Activated CD4-positive, alpha-beta T cell treated with anti-CD3 and anti-CD28 coated beads for 1 hour (primary cell): Measurements from ENCODE around the gene CEP192.
A peak's percentile ranks its signal among the peaks of the same experiment; 100 is the strongest.

Experiments
- DNase-seq: peaks from one replicate; pipeline ENCODE4 v3.0.0-alpha.2; 2020

The CEP192 gene

GRCh38 chr18:13107074-13107473, 115.9 kb downstream of the CEP192 start:
- DNase-seq: no peak

GRCh38 chr18:13108330-13108729, 117.2 kb downstream of the CEP192 start:
- DNase-seq: no peak

GRCh38 chr18:13110559-13110958, 119.4 kb downstream of the CEP192 start:
- DNase-seq: no peak

GRCh38 chr18:13112982-13113381, 121.8 kb downstream of the CEP192 start:
- no peak for DNase-seq

GRCh38 chr18:13120255-13120654, 129.1 kb downstream of the CEP192 start:
- DNase-seq: no peak

- no peak for DNase-seq
Observed at GRCh38 chr18:13120983-13121441, 129.8 kb downstream of the CEP192 start.

- DNase-seq: no peak
Observed at GRCh38 chr18:13124411-13124810, 133.2 kb downstream of the CEP192 start.

DNA sequence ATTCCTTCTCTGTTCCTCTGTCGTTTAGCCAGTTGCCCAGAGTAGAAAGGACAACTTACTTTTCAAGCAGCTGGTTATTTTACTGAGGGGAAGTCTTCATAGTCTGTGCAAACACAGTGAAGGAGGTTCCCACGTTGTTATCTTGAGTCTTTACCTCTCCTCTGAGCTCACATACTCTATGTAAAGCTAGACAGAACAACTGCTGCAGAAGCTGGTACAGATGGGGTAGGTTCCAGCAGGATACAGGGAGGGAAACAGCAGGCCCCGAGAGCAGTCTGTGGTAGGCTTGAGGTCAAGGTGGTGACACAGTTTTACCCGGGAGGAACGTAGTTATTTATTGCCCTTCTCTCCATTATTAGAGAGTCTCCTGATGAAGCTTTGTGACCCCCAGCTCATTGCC, 134.0 kb downstream of the CEP192 start:
- no peak for DNase-seq

- DNase-seq: no peak
Observed at GRCh38 chr18:13126966-13127598, 135.9 kb downstream of the CEP192 start.

GRCh38 chr18:13131283-13131682, 140.1 kb downstream of the CEP192 start:
- DNase-seq: no peak

DNA sequence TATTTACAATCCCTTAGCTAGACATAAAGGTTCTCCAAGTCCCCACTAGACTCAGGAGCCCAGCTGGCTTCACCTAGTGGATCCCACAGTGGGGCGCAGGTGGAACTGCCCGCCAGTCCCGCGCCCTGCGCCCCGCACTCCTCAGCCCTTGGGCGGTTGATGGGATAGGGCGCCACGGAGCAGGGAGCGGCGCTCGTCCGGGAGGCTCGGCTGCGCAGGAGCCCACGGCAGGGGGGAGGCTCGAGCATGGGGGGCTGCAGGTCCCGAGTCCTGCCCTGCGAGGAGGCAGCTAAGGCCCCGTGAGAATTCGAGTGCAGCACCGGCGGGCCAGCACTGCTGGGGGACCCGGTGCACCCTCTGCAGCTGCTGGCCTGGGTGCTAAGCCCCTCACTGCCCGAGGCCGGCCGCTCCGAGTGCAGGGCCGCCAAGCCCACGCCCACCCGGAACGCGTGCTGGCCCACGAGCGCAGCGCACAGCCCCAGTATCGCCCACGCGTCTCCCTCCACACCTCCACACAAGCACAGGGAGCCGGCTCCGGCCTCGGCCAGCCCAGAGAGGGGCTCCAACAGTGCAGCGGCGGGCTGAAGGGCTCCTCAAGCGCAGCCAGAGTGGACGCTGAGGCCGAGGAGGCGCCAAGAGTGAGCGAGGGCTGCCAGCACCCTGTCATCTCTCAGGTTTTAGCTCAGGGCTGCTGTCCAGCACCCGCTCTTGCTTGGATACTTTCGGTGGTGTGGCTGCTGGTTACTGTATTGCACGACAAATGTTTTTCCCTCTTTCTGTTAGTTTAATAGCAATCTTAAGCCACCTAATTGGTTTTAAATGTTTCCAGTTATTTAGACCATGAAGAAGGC, 143.6 kb downstream of the CEP192 start:
- DNase-seq: no peak

DNA sequence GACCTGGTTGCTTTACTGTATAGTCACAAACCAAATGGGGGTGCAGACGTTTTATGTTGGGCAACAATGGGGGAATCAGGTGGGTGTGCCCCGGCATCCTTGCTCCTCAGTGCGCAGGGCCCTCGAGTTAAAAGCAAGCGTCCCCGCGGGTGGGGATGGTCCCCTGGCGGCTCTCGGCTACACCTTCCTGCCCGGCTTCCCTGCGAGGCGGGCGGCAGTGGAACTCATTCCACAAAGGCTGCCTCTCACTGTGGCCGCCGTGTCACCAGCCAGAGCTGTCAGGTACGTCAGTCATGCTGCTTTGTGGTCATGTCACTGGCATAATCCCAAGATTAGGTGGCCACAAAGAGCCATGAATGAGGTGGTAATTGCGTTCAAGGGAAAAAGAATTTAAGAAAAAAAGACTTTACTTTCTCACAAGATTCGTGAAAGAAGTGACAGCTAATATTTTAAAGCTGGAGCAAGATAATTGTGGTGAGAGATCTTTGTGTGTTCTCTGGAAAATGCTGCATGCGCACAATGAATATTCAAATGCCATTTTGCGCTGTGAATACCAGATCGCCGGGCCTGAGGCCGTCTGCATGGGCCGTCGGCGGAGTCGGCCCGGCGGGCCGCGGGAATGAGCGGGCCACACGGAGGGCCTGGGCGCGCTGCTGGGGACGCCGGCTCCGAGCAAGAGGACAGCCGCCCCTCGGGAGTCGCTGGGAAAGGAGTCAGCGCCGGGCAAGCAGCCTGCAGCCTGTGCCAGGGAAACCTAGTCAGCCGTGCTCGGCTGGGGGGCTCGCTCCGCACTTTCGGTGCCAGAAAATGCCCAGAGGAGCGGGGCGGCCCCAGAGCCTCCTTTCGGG, 145.1 kb downstream of the CEP192 start:
- no peak for DNase-seq

DNA sequence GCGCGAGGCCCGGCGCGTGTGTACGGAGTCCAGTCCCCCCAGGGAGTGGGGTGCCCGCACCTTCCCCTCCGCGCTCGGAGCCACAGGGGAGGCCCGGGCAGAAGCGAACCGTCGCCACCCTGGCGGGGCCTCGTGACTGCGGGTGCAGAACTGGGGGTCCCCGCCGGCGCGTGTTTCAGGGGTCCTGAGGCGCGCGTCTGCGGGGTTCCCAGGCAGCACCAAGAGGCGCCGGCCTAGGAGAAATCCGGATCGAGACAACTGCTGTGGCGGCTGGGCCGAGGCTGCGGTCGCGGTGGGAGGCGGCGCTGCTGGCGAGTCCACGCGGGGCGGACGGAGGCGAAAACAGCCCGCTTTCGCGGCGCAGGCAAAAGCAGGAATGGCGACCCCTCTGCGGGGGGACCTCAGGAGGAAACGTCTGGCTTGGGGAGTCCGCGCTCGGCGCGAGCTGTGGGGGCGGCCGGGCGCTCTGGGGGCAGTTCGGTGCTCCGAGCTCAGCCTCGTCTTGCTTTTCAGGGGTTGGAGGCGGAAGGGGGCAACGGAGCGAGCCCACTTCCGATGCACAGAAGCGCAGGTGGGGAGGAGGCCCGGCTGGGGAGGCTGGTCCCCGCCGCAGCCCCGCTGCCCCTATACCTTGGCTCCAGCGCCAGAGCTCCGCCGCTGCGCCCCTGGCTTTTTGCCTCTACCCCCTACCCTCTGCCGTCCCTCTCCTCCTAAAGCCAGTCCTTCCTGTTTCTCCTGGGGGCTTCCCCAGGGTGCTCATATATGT, 145.9 kb downstream of the CEP192 start:
- DNase-seq: no peak

DNA sequence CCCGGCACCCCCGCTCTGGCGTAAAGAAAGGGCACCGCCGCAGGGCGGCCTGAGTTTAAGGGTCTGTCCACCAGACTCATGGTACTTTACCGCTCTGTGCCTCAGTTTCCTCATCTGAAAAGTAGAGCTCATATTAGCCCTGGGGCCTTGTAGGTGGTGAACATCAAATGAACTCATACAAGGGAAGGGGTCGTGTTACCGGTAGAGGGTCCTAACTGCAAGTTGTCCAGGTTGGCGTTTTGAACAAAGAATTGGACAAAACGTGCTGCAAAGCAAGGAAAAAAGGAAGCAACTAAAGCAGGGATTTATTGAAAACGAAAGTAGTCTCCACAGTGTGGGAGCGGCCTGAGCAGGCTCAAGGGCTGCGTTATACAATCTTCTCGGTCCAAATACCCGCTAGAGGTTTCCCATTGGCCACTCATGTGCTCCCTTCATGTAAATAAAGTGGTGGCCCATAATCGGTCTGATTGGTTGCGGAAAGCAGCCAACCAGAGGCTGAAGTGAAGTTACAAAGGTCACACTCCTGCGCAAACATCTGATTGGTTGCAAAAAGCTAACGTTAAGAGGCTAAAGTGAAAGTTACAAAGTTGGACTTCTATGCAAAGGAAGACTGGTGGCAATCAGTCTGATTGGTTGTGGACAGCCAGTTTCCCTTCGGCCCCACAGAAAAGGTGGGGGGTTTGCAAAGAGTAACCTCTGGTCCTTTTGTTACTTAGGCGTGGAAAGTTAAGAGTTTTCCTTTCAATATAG, 146.7 kb downstream of the CEP192 start:
- peak; percentile 40 for DNase-seq

GRCh38 chr18:13138420-13139139, 147.4 kb downstream of the CEP192 start:
- DNase-seq: no peak

GRCh38 chr18:13139885-13140450, 148.8 kb downstream of the CEP192 start:
- DNase-seq: no peak

DNA sequence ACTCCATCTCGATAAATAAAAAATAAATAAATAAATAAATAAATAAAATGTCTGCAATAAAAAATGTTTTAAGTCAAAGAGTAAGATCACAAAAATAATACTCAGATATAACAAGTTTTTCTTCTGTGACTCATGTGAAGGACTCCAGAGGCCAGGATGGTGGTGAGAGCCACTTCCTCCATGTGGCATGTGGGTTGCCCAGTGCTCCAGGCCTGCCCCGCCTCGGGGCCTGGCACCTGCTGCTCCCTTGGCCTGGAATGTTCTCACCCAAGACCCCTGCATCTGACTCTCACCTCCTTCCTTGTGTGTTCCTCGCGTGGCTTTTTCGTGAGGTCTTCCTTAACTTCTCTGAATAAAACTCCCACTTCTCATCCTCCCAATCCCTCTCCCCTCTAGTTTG, 150.0 kb downstream of the CEP192 start:
- no peak for DNase-seq

GRCh38 chr18:13145636-13146190, 154.6 kb downstream of the CEP192 start:
- no peak for DNase-seq

DNA sequence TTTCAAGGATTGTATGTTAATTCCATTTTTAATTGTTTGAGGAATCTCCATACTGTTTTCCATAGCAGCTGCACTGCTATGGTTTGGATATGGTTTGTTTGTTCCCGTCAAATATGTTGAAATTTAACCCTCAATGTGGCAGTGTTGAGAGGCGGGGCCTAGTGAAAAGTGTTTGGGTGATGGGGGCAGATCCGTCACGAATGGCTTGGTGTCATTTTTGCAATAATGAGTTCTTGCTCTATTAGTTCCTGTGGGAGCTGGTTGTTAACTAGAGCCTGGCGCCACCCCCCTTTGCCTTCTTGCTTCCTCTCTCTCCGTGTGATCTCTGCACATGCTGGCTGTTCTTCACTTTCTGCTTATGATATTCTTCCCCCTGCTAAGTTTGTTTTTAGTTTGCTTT, 156.0 kb downstream of the CEP192 start:
- DNase-seq: no peak

DNA sequence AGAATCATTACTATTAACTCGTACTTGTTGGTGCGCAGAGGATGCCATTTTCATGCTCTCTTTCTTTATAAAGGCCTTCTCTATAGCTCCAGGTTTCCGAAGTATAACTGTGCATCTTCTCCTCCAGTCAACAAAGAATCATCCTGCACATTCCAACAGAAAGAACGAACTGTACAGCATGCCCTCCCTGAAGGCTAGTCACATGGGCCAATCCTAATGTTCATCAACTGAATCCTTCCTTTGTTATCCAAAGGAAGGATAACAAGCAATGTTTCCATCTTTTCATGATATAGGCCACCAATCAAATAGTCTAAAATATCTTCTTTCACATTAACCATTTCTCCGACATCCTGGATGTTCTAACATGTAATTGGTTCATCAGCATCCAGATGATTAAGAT, 160.5 kb downstream of the CEP192 start:
- no peak for DNase-seq

DNA sequence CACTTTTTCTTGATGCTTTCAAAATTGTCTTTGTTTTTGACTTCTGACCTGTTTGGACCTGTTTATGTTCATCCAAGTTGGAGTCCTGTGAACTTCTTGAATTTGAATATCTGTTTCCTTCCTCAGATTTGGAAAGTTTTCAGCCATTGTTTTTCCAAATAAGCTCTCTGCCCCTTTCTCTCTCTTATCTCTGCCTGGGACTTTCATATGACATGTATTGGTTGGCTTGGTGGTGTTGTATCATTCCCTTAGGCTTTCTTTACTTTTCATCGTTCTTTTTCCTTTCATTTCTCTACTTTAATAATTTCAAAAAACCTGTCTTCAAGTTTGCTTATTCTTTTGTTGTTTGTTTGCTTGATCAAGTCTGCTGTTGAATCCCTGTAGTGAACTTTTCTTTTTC, 167.3 kb downstream of the CEP192 start:
- no peak for DNase-seq
